ENCODE data around the gene SUSD5. TPM values are rescaled to one million over a fixed set of nuclear protein-coding genes. Genes with fewer than 3 reads are reported as not detected.

SUSD5 gene
- polyA plus RNA-seq, 1 of the 3 experiments (the other 2 are of a cell fraction), result 1.2 TPM

GRCh38 chr3:33246786-33247185, 28.2 kb upstream of the SUSD5 start:
- Histone ChIP-seq H3K79me2 (ENCODE audit: insufficient read depth) (no peaks in the 10 kb centered on the region), H3K9me2 (no peaks in the 10 kb centered on the region), H3F3A (replicated peaks; ENCODE audit: insufficient read depth) (peaks cover 3% of the 10 kb centered on the region), H3K9ac (no peak overlapping the region), H3K4me2 (no peak overlapping the region), H3K4me1 (ENCODE audit: control insufficient read depth in 1 of 2, insufficient read depth in 2 of 2, low read depth in 1 of 2, low read length in 1 of 2) (no peaks in the 10 kb centered on the region), H3K4me3 (ENCODE audit: low read depth in 2 of 2, low read length in 1 of 2) (no peak overlapping the region), H3K27ac (ENCODE audit: low read depth in 2 of 2, low read length in 1 of 2) (no peak overlapping the region), H2AFZ (ENCODE audit: low read depth) (no peak overlapping the region), H4K20me1 (ENCODE audit: insufficient read depth) (no peaks in the 10 kb centered on the region), H3K36me3 (replicated peaks in 1 of 2; ENCODE audit: control insufficient read depth in 1 of 2, insufficient read depth in 2 of 2, low read length in 1 of 2) (no peaks in the 10 kb centered on the region), H3K9me3 (no peaks in the 10 kb centered on the region), H3K27me3 (ENCODE audit: insufficient read depth) (no peaks in the 10 kb centered on the region)
- ChIA-PET POLR2A (no interaction called here), CTCF (no interaction called here)
- TF ChIP-seq FOSL2 (IDR thresholded peaks at IDR 0.05; ENCODE audit: borderline replicate concordance, low read depth), result no peak
- TF ChIP-seq MEF2A (IDR thresholded peaks at IDR 0.05; ENCODE audit: borderline replicate concordance, low read depth), result no peak
- no peak for TF ChIP-seq IRF3 (IDR thresholded peaks at IDR 0.05; ENCODE audit: low read depth, low read length)
- no peak for TF ChIP-seq TCF12 (IDR thresholded peaks at IDR 0.05)
- no peak for TF ChIP-seq NRF1 (IDR thresholded peaks at IDR 0.05; ENCODE audit: low read depth, low read length)
- no peak for TF ChIP-seq USF2 (IDR thresholded peaks at IDR 0.05; ENCODE audit: borderline replicate concordance, low read depth, low read length)
- no peak for TF ChIP-seq YY1 (IDR thresholded peaks at IDR 0.05; ENCODE audit: low read depth)
- TF ChIP-seq CTCF (IDR thresholded peaks at IDR 0.05), result no peak
- no peak for TF ChIP-seq GABPA (IDR thresholded peaks at IDR 0.05; ENCODE audit: low read depth)
- no peak for TF ChIP-seq CHD2 (IDR thresholded peaks at IDR 0.05; ENCODE audit: low read length, partially characterized antibody)
- TF ChIP-seq RFX5 (IDR thresholded peaks at IDR 0.05; ENCODE audit: low read length), result no peak
- TF ChIP-seq RXRA (IDR thresholded peaks at IDR 0.05; ENCODE audit: borderline replicate concordance, low read depth), result no peak
- no peak for DNase-seq

- 9% methylated on average over 1 of the region's 1 CpG for WGBS (ENCODE audit: low lambda C conversion rate)
- H3K9me3 ChIP-seq, result 0 out of 2 replicates have a peak, but pooled peaks cover 6% of the 10 kb centered on the region
- no peaks in the 10 kb centered on the region for H3K9me2 ChIP-seq
- H3K4me1 ChIP-seq (ENCODE audit: control insufficient read depth in 1 of 2, insufficient read depth in 2 of 2, low read depth in 1 of 2, low read length in 1 of 2), result no peaks in the 10 kb centered on the region
- H3F3A ChIP-seq (replicated peaks; ENCODE audit: insufficient read depth), result no peaks in the 10 kb centered on the region
- no peaks in the 10 kb centered on the region for H3K27me3 ChIP-seq (ENCODE audit: insufficient read depth)
- DNase-seq, result no peak
- POLR2A ChIA-PET, result no interaction called here
- H3K9ac ChIP-seq, result no peak overlapping the region
- H4K20me1 ChIP-seq (ENCODE audit: insufficient read depth), result no peaks in the 10 kb centered on the region
- H3K79me2 ChIP-seq (ENCODE audit: insufficient read depth), result no peaks in the 10 kb centered on the region
- H3K36me3 ChIP-seq (replicated peaks in 1 of 2; ENCODE audit: control insufficient read depth in 1 of 2, insufficient read depth in 2 of 2, low read length in 1 of 2), result no peaks in the 10 kb centered on the region
- no peak overlapping the region for H3K4me3 ChIP-seq (ENCODE audit: low read depth in 2 of 2, low read length in 1 of 2)
- no peak overlapping the region for H2AFZ ChIP-seq (ENCODE audit: low read depth)
- no peak overlapping the region for H3K4me2 ChIP-seq
- CTCF ChIA-PET, result no interaction called here
- no peak overlapping the region for H3K27ac ChIP-seq (ENCODE audit: low read depth in 2 of 2, low read length in 1 of 2)
- TF ChIP-seq IRF3 (IDR thresholded peaks at IDR 0.05; ENCODE audit: low read depth, low read length), result no peak
- TF ChIP-seq USF1 (IDR thresholded peaks at IDR 0.05; ENCODE audit: borderline replicate concordance, low read depth), result no peak
- no peak for TF ChIP-seq REST (IDR thresholded peaks at IDR 0.05; ENCODE audit: low read depth, low read length)
- no peak for TF ChIP-seq FOXM1 (IDR thresholded peaks at IDR 0.05; ENCODE audit: low read depth)
- TF ChIP-seq USF2 (IDR thresholded peaks at IDR 0.05; ENCODE audit: borderline replicate concordance, low read depth, low read length), result no peak
- TF ChIP-seq MEF2A (IDR thresholded peaks at IDR 0.05; ENCODE audit: borderline replicate concordance, low read depth), result no peak
- TF ChIP-seq TCF12 (IDR thresholded peaks at IDR 0.05), result no peak
- TF ChIP-seq GABPA (IDR thresholded peaks at IDR 0.05; ENCODE audit: low read depth), result no peak
- TF ChIP-seq SMC3 (IDR thresholded peaks at IDR 0.05; ENCODE audit: low read depth, low read length), result no peak
- TF ChIP-seq NRF1 (IDR thresholded peaks at IDR 0.05; ENCODE audit: low read depth, low read length), result no peak
- TF ChIP-seq RAD21 (IDR thresholded peaks at IDR 0.05; ENCODE audit: low read length), result no peak
Measured at GRCh38 chr3:33240261-33240660, 21.7 kb upstream of the SUSD5 start.

Measured in SK-N-SH (cell line).